Prostate gland (tissue), 2 donors: Measurements from ENCODE around the gene FHL3. TPM values are rescaled to one million over a fixed set of nuclear protein-coding genes. Genes with fewer than 3 reads are reported as not detected.
A peak's percentile ranks its signal among the peaks of the same experiment; 100 is the strongest.

Source experiments
- DNase-seq: peaks from one replicate; pipeline ENCODE4 v3.0.0-alpha.2; 2019; ENCODE audit warnings: low spot score
- H3K27ac ChIP-seq, 2 donors: fragments of 200-600 bp; sonication (generic); 2 replicates each; pipeline ENCODE4 v1.5.1; 2017 to 2019
- H3K27me3 ChIP-seq: fragments of 200-600 bp; sonication (generic); replicated peaks from 2 replicates; pipeline ENCODE4 v1.5.1; 2019; ENCODE audit not compliant: insufficient read depth
- H3K36me3 ChIP-seq, 2 donors: fragments of 200-600 bp; sonication (generic); 1 replicate in 1 of 2; 2 replicates in 1 of 2; pipeline versions ENCODE4 v1.5.1 to v1.8.1; 2017 to 2019
- H3K4me1 ChIP-seq: fragments of 200-600 bp; sonication (generic); replicated peaks from 2 replicates; pipeline ENCODE4 v1.5.1; 2019
- H3K4me3 ChIP-seq, 2 donors: fragments of 200-600 bp; sonication (generic); 2 replicates each; pipeline ENCODE4 v1.5.1; 2017 to 2019
- H3K9me3 ChIP-seq: fragments of 200-600 bp; sonication (generic); 2 replicates; pipeline ENCODE4 v1.5.1; 2017
- CTCF ChIP-seq, 4 experiments: fragments of 200-600 bp in 2 of 4; fragments of 450-650 bp in 2 of 4; sonication (generic) in 2 of 4; IDR thresholded peaks; 1 replicate in 3 of 4; 2 replicates in 1 of 4; pipeline ENCODE4 v1.5.1; 2016 to 2019; ENCODE audit warnings: antibody characterized with exemption in 4 of 4, mild to moderate bottlenecking in 2 of 4, moderate library complexity in 2 of 4
- POLR2A ChIP-seq: fragments of 450-650 bp; IDR thresholded peaks from one replicate; pipeline ENCODE4 v1.6.1; 2016; ENCODE audit warnings: antibody characterized with exemption, mild to moderate bottlenecking
- POLR2AphosphoS5 ChIP-seq: sonication (generic); formaldehyde crosslinking; IDR thresholded peaks from one replicate; pipeline ENCODE4 v1.6.1; 2017; ENCODE audit warnings: antibody characterized with exemption
- WGBS: methylation state at CpG from one replicate; pipeline ENCODE4 v1.1.5; 2018; 5-methylcytosine and 5-hydroxymethylcytosine counted together
- intact Hi-C: fragments of 100-400 bp; cut with DNase I; formaldehyde crosslinking; loops from one replicate; pipeline ENCODE4 v1.14.2; 2022
- total RNA-seq, 2 donors: library from RNA; depleted of rRNA; stranded (reverse); fragments of >200 nt; gene quantifications; one replicate each; pipeline ENCODE4 v1.1.0, GENCODE V29; 2016

The FHL3 gene
- total RNA-seq, 2 donors from 2014 or later, result 14.2 to 40.6 TPM

- Histone ChIP-seq H3K36me3 (no peaks in the 10 kb centered on the region), H3K27ac (no peak overlapping the region), H3K9me3 (no peaks in the 10 kb centered on the region), H3K4me3 (no peak overlapping the region), H3K4me1 (no peaks in the 10 kb centered on the region), H3K27me3 (no peaks in the 10 kb centered on the region)
- TF ChIP-seq POLR2A (no peak), POLR2AphosphoS5 (no peak), CTCF (IDR thresholded peaks at IDR 0.05) (no peak)
- no peak for DNase-seq
- intact Hi-C loops, result loop anchor here (10.0 kb wide), 1 partner anchor 803 kb away; no protein-coding TSS in a partner anchor
- WGBS, result 76% methylated on average over 4 of the region's 4 CpGs
These were observed 26.2 kb upstream of the FHL3 start for GRCh38 chr1:38031513-38031866.

- Histone ChIP-seq H3K36me3 (no peaks in the 10 kb centered on the region), H3K9me3 (no peaks in the 10 kb centered on the region), H3K4me1 (no peaks in the 10 kb centered on the region), H3K27ac (no peak overlapping the region), H3K27me3 (no peaks in the 10 kb centered on the region), H3K4me3 (no peak overlapping the region)
- no peak for DNase-seq
- no peak for TF ChIP-seq CTCF (IDR thresholded peaks at IDR 0.05)
- TF ChIP-seq POLR2A, result no peak
- TF ChIP-seq POLR2AphosphoS5, result no peak
- intact Hi-C loops, result loop anchor here (10.0 kb wide), 1 partner anchor 804 kb away; no protein-coding TSS in a partner anchor
- 79% methylated on average over 17 of the region's 17 CpGs for WGBS
These were observed 25.5 kb upstream of the FHL3 start for GRCh38 chr1:38030596-38031512.

- Histone ChIP-seq H3K9me3 (no peaks in the 10 kb centered on the region), H3K27me3 (no peaks in the 10 kb centered on the region), H3K4me1 (no peaks in the 10 kb centered on the region), H3K4me3 (no peak overlapping the region), H3K27ac (no peak overlapping the region), H3K36me3 (peaks cover 0 to 7% of the 10 kb centered on the region in 2 donors)
- intact Hi-C loops, result loop anchor here (10.0 kb wide), 1 partner anchor 805 kb away; no protein-coding TSS in a partner anchor
- 17% methylated on average over 12 of the region's 12 CpGs for WGBS
- TF ChIP-seq POLR2AphosphoS5 (peak; percentile 4), CTCF (IDR thresholded peaks at IDR 0.05) (no peak)
- DNase-seq, result no peak
These were observed 24.6 kb upstream of the FHL3 start for GRCh38 chr1:38029685-38030511.

GRCh38 chr1:38029081-38029681 is 23.9 kb upstream of the FHL3 start:
- Histone ChIP-seq H3K27me3 (no peaks in the 10 kb centered on the region), H3K36me3 (peaks cover 0 to 7% of the 10 kb centered on the region in 2 donors), H3K9me3 (no peaks in the 10 kb centered on the region), H3K27ac (no peak overlapping the region), H3K4me1 (no peaks in the 10 kb centered on the region), H3K4me3 (no peak overlapping the region)
- 30% methylated on average over 23 of the region's 23 CpGs for WGBS
- TF ChIP-seq POLR2AphosphoS5 (no peak), POLR2A (no peak), CTCF (IDR thresholded peaks at IDR 0.05) (no peak)
- no peak for DNase-seq
- intact Hi-C loops, result no loop called here
